GM12878 (cell line): ENCODE measurements around the gene PPP4C. TPM values are rescaled to one million over a fixed set of nuclear protein-coding genes. Genes with fewer than 3 reads are reported as not detected.

Experiments
- ATAC-seq: fragments of 200-7000 bp; cut with Tn5 transposase; 3 replicates; pipeline ENCODE4 v1.9.1; 2020; ENCODE audit warnings: mild to moderate bottlenecking, moderate library complexity
- BruUV-seq: library from RNA; stranded (reverse); fragments of 400-500 nt; replicated peaks from 2 replicates; lab custom pipeline; 2021; lab: Mats Ljungman, UMichigan
- CTCF ChIA-PET: fragments of 300-600 bp; sonication (Branson Sonifier 250); formaldehyde crosslinking; extraction: SDS; loops from one replicate; lab custom pipeline; 2021; ENCODE audit warnings: inconsistent platforms; lab: Yijun Ruan, JAX
- POLR2A ChIA-PET: fragments of 350-600 bp; formaldehyde crosslinking; extraction: SDS; loops from one replicate; lab custom pipeline; 2021; ENCODE audit warnings: inconsistent platforms; lab: Charles Lee
- RAD21 ChIA-PET: fragments of 300-600 bp; sonication (Branson Sonifier 250); formaldehyde crosslinking; loops from one replicate; lab custom pipeline; 2023; ENCODE audit warnings: antibody characterized with exemption; ENCODE audit not compliant: unreplicated experiment; lab: Charles Lee
- SMC1A ChIA-PET: fragments of 300-600 bp; sonication (Branson Sonifier 250); formaldehyde crosslinking; loops from one replicate; lab custom pipeline; 2023; ENCODE audit not compliant: unreplicated experiment, uncharacterized antibody; lab: Charles Lee
- DNase-seq: peaks from one replicate; pipeline ENCODE4 v3.0.0-alpha.2; 2011; ENCODE audit warnings: low read depth, low spot score
- FAIRE-seq: peaks from 3 replicates; lab custom pipeline; 2011; peaks lifted over from hg19 to GRCh38; lab: Jason Lieb, UNC
- H2AFZ ChIP-seq: 2 replicates; pipeline ENCODE4 v1.6.0; 2011; ENCODE audit warnings: low read depth, low read length, control low read depth; ENCODE audit not compliant: control insufficient read depth
- H3K27ac ChIP-seq: 2 replicates; pipeline ENCODE4 v1.5.1; 2011; ENCODE audit warnings: control low read depth; ENCODE audit not compliant: control insufficient read depth, insufficient read depth
- H3K27me3 ChIP-seq, 2 experiments: replicated peaks in 1 of 2; 2 replicates each; pipeline versions ENCODE4 v1.6.0 to v1.6.1; 2011; ENCODE audit warnings: low read length in 1 of 2; ENCODE audit not compliant: control insufficient read depth in 2 of 2, insufficient read depth in 2 of 2
- H3K36me3 ChIP-seq, 2 experiments: 2 replicates each; pipeline ENCODE4 v1.5.1; 2011; ENCODE audit warnings: low read length in 1 of 2; ENCODE audit not compliant: control insufficient read depth in 2 of 2, insufficient read depth in 2 of 2
- H3K4me1 ChIP-seq: 2 replicates; pipeline ENCODE4 v1.6.1; 2011; ENCODE audit warnings: mild to moderate bottlenecking, low read length, moderate library complexity, mixed read lengths; ENCODE audit not compliant: control insufficient read depth, insufficient read depth
- H3K4me2 ChIP-seq: 2 replicates; pipeline ENCODE4 v1.6.0; 2011; ENCODE audit warnings: control low read depth; ENCODE audit not compliant: control insufficient read depth, insufficient read depth
- H3K4me3 ChIP-seq: fragments of 200-600 bp; sonication (generic); 2 replicates; pipeline ENCODE4 v1.5.1; 2016
- H3K79me2 ChIP-seq: 2 replicates; pipeline ENCODE4 v1.6.0; 2011; ENCODE audit warnings: low read length; ENCODE audit not compliant: control insufficient read depth, insufficient read depth
- H3K9ac ChIP-seq: 2 replicates; pipeline ENCODE4 v1.8.0; 2011; ENCODE audit warnings: low read length, control low read depth, mixed read lengths; ENCODE audit not compliant: control insufficient read depth, insufficient read depth
- H3K9me3 ChIP-seq: replicated peaks from 3 replicates; pipeline ENCODE4 v1.5.1; 2011; ENCODE audit warnings: mild to moderate bottlenecking, low read length; ENCODE audit not compliant: control insufficient read depth, insufficient read depth
- H4K20me1 ChIP-seq: 2 replicates; pipeline ENCODE4 v1.6.0; 2011; ENCODE audit not compliant: control insufficient read depth, insufficient read depth
- FOS ChIP-seq: IDR thresholded peaks from 3 replicates; pipeline ENCODE4 v1.6.1; 2011; ENCODE audit warnings: borderline replicate concordance; ENCODE audit not compliant: insufficient read length; ENCODE audit errors: extremely low read depth
- KAT2A ChIP-seq: conservative IDR thresholded peaks from 2 replicates; pipeline ENCODE4 v1.6.1; 2011; ENCODE audit warnings: low read depth, low read length; ENCODE audit not compliant: control insufficient read depth
- LARP7 ChIP-seq: fragments of 450-650 bp; IDR thresholded peaks from 2 replicates; pipeline ENCODE4 v1.6.1; 2017; ENCODE audit warnings: mild to moderate bottlenecking
- NBN ChIP-seq: fragments of 450-650 bp; IDR thresholded peaks from 2 replicates; pipeline ENCODE4 v1.6.1; 2016
- SIN3A ChIP-seq: IDR thresholded peaks from 2 replicates; pipeline ENCODE4 v1.6.1; 2012; ENCODE audit warnings: low read depth, low read length, improper control_type of control experiment
- SPI1 ChIP-seq: IDR thresholded peaks from 2 replicates; pipeline ENCODE4 v1.6.1; 2011; ENCODE audit warnings: low read depth, mild to moderate bottlenecking, low read length, moderate library complexity, borderline replicate concordance; ENCODE audit not compliant: insufficient read depth
- SUZ12 ChIP-seq: fragments of 200-600 bp; sonication (generic); IDR thresholded peaks from one replicate; pipeline ENCODE4 v1.6.1; 2018; ENCODE audit warnings: antibody characterized with exemption, mild to moderate bottlenecking; ENCODE audit not compliant: unreplicated experiment
- TAF1 ChIP-seq: IDR thresholded peaks from 2 replicates; pipeline ENCODE4 v1.6.1; 2011; ENCODE audit warnings: mild to moderate bottlenecking, low read depth, low read length, borderline replicate concordance
- ZNF24 ChIP-seq: fragments of 450-650 bp; IDR thresholded peaks from 2 replicates; pipeline ENCODE4 v1.6.1; 2017; ENCODE audit warnings: antibody characterized with exemption, mild to moderate bottlenecking
- WGBS: methylation state at CpG from one replicate; pipeline ENCODE4 v1.1.6; 2016; ENCODE audit warnings: low lambda C conversion rate; ENCODE audit not compliant: insufficient replicate concordance, insufficient coverage; ENCODE audit errors: missing lambda C conversion rate; 5-methylcytosine and 5-hydroxymethylcytosine counted together
- in situ Hi-C: fragments of 300-500 bp; cut with MboI; formaldehyde crosslinking; loops from 9 replicates; pipeline ENCODE4 v1.14.3; 2018; ENCODE audit warnings: mixed read lengths
- intact Hi-C: fragments of 100-400 bp; cut with micrococcal nuclease; formaldehyde crosslinking; loops from one replicate; pipeline ENCODE4 v1.14.2; 2022; ENCODE audit not compliant: unreplicated experiment
- polyA plus RNA-seq, 11 experiments: library from polyadenylated mRNA; depleted of rRNA in 4 of 11; unstranded in 6 of 11; stranded (reverse) in 5 of 11; fragments of >200 nt; fragmentation: Nextera tagmentation in 4 of 11; fragmentation: Illumina TruSeq in 1 of 11; extraction: Ambion mirVana in 4 of 11; extraction: Trizol in 1 of 11; gene quantifications; 1 replicate in 1 of 11; 2 replicates in 10 of 11; pipeline versions ENCODE4 v1.2.1 to v1.2.3, GENCODE V29; 2011 to 2016; ENCODE audit warnings: inconsistent platforms in 2 of 11, missing spikeins in 2 of 11, low read depth in 1 of 11
- total RNA-seq, 4 experiments: library from RNA; depleted of rRNA in 3 of 4; stranded (reverse); fragments of >200 nt in 3 of 4; fragmentation: Illumina TruSeq in 1 of 4; extraction: Trizol in 1 of 4; gene quantifications; 2 replicates each; pipeline versions ENCODE4 v1.2.1 to v1.2.3, GENCODE V29; 2013 to 2021
- TF ChIP-seq, protein P1 (sequence below): fragments of 450-650 bp; IDR thresholded peaks from 2 replicates; pipeline ENCODE4 v1.6.1; 2018; ENCODE audit warnings: mild to moderate bottlenecking, low read depth, moderate library complexity; ENCODE audit not compliant: partially characterized antibody
- TF ChIP-seq, protein P2 (sequence below): IDR thresholded peaks from 2 replicates; pipeline ENCODE4 v1.6.1; 2012; ENCODE audit warnings: low read depth, low read length, improper control_type of control experiment
- TF ChIP-seq, protein P3 (sequence below): IDR thresholded peaks from 2 replicates; pipeline ENCODE4 v1.6.1; 2012; ENCODE audit warnings: improper control_type of control experiment, low read depth, low read length; ENCODE audit not compliant: insufficient replicate concordance

Gene PPP4C
- total and polyA plus RNA-seq, 10 of the 15 experiments (the other 5 are each of a cell fraction or from before 2014, with no cell fraction given): 2.7 to 240 (median 124) TPM

DNA sequence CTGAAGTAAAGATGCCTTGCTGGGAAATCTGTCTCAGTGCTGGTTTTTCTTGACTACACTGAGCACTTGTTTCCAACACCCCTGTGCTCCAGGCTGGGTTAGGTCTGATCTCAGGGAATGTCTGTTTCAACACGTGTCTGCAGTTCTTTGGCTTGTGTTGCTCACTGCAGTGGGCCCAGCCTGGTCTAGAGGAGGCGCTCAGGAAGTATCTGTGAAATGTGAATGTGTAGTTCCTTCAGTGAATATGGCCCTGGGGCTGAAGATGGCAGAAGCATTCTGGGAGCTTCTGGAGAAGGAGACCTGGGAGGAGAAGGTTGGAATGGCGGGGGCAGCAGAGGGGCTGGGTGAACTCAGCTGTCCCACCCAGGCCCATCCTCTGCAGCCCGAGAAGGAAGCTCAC lies 28.3 kb downstream of the PPP4C start (continued):
- TF ChIP-seq, protein P1, sequence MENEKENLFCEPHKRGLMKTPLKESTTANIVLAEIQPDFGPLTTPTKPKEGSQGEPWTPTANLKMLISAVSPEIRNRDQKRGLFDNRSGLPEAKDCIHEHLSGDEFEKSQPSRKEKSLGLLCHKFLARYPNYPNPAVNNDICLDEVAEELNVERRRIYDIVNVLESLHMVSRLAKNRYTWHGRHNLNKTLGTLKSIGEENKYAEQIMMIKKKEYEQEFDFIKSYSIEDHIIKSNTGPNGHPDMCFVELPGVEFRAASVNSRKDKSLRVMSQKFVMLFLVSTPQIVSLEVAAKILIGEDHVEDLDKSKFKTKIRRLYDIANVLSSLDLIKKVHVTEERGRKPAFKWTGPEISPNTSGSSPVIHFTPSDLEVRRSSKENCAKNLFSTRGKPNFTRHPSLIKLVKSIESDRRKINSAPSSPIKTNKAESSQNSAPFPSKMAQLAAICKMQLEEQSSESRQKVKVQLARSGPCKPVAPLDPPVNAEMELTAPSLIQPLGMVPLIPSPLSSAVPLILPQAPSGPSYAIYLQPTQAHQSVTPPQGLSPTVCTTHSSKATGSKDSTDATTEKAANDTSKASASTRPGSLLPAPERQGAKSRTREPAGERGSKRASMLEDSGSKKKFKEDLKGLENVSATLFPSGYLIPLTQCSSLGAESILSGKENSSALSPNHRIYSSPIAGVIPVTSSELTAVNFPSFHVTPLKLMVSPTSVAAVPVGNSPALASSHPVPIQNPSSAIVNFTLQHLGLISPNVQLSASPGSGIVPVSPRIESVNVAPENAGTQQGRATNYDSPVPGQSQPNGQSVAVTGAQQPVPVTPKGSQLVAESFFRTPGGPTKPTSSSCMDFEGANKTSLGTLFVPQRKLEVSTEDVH: no peak
- TF ChIP-seq ZNF24: no peak
- TF ChIP-seq NBN: no peak
- TF ChIP-seq, all 136 proteins: peak for 0

DNA sequence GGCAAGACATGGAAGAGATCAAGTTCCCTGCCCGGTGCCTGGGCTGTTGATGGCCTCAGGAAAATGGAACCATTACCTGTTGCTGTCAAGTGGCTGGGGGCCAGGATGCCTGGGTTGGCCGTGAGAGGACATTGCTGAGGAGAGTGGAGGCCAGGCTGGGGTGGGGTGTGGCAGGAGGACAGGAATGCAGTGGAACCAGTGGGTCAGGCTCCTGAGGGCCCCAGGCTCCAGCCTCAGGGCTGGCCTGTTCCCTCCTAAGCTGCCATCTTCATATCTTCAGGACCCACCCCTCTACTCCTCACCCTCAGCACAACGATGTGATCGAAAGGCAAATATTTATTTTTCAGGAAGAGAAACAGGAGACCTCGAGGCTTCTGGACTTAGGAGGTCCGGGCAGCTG lies 28.7 kb downstream of the PPP4C start:
- Histone ChIP-seq H3K36me3 (no peaks in the 10 kb centered on the region), H3K4me3 (no peak overlapping the region), H3K9me3 (no peaks in the 10 kb centered on the region; the same call in 2 of the 3 replicates), H3K4me2 (no peak overlapping the region), H3K9ac (no peak overlapping the region), H3K79me2 (no peaks in the 10 kb centered on the region), H2AFZ (no peak overlapping the region), H3K27ac (no peak overlapping the region), H4K20me1 (no peaks in the 10 kb centered on the region), H3K4me1 (no peaks in the 10 kb centered on the region), H3K27me3 (no peaks in the 10 kb centered on the region)
- FAIRE-seq (no peak), DNase-seq (no peak), ATAC-seq (no peak)
- 42% methylated on average over 6 of the region's 6 CpGs for WGBS
- BruUV-seq: no TSS peak
- in situ Hi-C loops: no loop called here
- intact Hi-C loops: no loop called here
- CTCF ChIA-PET: interaction anchor here (0.9 to 4.0 kb wide), 2 partner anchors 12 to 24 kb away, joined by 3 to 22 read pairs; partner anchors contain the start of gene TBX6
- POLR2A ChIA-PET: no interaction called here
- SMC1A ChIA-PET: interaction anchor here (1.2 to 2.5 kb wide), 2 partner anchors 12 to 39 kb away, joined by 3 to 11 read pairs; partner anchors contain the start of gene TBX6
- RAD21 ChIA-PET: no interaction called here
- TF ChIP-seq, protein P2, sequence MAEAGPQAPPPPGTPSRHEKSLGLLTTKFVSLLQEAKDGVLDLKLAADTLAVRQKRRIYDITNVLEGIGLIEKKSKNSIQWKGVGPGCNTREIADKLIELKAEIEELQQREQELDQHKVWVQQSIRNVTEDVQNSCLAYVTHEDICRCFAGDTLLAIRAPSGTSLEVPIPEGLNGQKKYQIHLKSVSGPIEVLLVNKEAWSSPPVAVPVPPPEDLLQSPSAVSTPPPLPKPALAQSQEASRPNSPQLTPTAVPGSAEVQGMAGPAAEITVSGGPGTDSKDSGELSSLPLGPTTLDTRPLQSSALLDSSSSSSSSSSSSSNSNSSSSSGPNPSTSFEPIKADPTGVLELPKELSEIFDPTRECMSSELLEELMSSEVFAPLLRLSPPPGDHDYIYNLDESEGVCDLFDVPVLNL: no peak
- TF ChIP-seq FOS (no peak), KAT2A (no peak), SPI1 (no peak), SUZ12 (no peak), TAF1 (no peak), LARP7 (no peak), SIN3A (no peak)
- TF ChIP-seq, protein P3, sequence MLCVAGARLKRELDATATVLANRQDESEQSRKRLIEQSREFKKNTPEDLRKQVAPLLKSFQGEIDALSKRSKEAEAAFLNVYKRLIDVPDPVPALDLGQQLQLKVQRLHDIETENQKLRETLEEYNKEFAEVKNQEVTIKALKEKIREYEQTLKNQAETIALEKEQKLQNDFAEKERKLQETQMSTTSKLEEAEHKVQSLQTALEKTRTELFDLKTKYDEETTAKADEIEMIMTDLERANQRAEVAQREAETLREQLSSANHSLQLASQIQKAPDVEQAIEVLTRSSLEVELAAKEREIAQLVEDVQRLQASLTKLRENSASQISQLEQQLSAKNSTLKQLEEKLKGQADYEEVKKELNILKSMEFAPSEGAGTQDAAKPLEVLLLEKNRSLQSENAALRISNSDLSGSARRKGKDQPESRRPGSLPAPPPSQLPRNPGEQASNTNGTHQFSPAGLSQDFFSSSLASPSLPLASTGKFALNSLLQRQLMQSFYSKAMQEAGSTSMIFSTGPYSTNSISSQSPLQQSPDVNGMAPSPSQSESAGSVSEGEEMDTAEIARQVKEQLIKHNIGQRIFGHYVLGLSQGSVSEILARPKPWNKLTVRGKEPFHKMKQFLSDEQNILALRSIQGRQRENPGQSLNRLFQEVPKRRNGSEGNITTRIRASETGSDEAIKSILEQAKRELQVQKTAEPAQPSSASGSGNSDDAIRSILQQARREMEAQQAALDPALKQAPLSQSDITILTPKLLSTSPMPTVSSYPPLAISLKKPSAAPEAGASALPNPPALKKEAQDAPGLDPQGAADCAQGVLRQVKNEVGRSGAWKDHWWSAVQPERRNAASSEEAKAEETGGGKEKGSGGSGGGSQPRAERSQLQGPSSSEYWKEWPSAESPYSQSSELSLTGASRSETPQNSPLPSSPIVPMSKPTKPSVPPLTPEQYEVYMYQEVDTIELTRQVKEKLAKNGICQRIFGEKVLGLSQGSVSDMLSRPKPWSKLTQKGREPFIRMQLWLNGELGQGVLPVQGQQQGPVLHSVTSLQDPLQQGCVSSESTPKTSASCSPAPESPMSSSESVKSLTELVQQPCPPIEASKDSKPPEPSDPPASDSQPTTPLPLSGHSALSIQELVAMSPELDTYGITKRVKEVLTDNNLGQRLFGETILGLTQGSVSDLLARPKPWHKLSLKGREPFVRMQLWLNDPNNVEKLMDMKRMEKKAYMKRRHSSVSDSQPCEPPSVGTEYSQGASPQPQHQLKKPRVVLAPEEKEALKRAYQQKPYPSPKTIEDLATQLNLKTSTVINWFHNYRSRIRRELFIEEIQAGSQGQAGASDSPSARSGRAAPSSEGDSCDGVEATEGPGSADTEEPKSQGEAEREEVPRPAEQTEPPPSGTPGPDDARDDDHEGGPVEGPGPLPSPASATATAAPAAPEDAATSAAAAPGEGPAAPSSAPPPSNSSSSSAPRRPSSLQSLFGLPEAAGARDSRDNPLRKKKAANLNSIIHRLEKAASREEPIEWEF: no peak
